ENCODE data around the gene PLCB4. TPM values are rescaled to one million over a fixed set of nuclear protein-coding genes. Genes with fewer than 3 reads are reported as not detected.

The PLCB4 gene
- total RNA-seq, 4 donors from 2014 or later, result 3.5 to 30.5 (median 17.5) TPM

DNA sequence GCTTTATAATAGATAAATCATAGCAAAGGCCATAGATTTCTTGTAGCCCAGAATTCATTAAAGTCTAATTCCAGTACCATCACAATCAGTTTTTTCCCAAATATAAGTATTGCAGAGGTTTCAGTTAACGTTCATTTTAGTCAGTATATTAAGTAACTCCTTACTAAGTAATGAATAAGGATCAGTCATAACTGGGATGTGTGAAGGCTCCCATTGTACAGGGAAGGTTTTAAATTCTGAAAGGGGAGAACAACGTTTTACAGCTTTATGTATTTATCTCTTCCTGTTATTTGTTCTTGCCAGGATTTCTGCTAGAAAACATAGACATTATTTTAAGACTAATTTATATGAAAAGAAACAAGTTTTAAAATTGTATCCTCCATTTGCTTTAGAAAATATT, 230.0 kb downstream of the PLCB4 start:
- TF ChIP-seq POLR2A (IDR thresholded peaks at IDR 0.05), result no peak
- TF ChIP-seq, protein P1, sequence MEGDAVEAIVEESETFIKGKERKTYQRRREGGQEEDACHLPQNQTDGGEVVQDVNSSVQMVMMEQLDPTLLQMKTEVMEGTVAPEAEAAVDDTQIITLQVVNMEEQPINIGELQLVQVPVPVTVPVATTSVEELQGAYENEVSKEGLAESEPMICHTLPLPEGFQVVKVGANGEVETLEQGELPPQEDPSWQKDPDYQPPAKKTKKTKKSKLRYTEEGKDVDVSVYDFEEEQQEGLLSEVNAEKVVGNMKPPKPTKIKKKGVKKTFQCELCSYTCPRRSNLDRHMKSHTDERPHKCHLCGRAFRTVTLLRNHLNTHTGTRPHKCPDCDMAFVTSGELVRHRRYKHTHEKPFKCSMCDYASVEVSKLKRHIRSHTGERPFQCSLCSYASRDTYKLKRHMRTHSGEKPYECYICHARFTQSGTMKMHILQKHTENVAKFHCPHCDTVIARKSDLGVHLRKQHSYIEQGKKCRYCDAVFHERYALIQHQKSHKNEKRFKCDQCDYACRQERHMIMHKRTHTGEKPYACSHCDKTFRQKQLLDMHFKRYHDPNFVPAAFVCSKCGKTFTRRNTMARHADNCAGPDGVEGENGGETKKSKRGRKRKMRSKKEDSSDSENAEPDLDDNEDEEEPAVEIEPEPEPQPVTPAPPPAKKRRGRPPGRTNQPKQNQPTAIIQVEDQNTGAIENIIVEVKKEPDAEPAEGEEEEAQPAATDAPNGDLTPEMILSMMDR (IDR thresholded peaks at IDR 0.05), result no peak
- H3K27ac ChIP-seq, result no peak overlapping the region

DNA sequence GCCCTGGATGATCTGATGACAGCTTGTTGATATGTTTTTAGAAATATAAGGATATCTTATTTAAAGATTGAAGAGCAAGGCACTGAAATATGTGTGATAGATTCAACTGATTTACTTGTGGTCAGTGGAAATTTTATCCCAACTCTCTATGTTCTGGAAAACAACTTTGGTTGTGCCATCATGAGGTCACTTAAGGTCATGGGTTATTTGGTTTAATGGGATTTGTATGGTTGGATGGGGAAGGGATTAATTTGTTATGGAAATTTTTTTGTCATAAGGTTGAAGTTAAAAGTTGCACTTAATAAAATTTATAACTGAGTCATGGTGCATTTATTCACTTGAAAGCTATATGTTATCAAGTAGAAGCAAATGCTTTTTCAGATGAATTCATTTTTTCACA, 231.2 kb downstream of the PLCB4 start:
- TF ChIP-seq, protein P1 (IDR thresholded peaks at IDR 0.05), result no peak
- TF ChIP-seq POLR2A (IDR thresholded peaks at IDR 0.05), result no peak
- no peaks in the 10 kb centered on the region for H3K27me3 ChIP-seq
- H3K4me1 ChIP-seq, result peaks cover 0 to 8% (median 0%) of the 10 kb centered on the region in 4 donors
- DNase-seq, result no peak
- no peaks in the 10 kb centered on the region for H3K36me3 ChIP-seq
- no peak overlapping the region for H3K4me3 ChIP-seq
- no peak overlapping the region for H3K27ac ChIP-seq
- H3K9me3 ChIP-seq, result no peaks in the 10 kb centered on the region

More for the DNA sequence above, 230.0 kb downstream of the PLCB4 start:
- Histone ChIP-seq H3K4me1 (peaks cover 0 to 8% (median 0%) of the 10 kb centered on the region in 4 donors), H3K9me3 (no peaks in the 10 kb centered on the region), H3K36me3 (no peaks in the 10 kb centered on the region), H3K4me3 (no peak overlapping the region), H3K27me3 (no peaks in the 10 kb centered on the region)
- no peak for DNase-seq

DNA sequence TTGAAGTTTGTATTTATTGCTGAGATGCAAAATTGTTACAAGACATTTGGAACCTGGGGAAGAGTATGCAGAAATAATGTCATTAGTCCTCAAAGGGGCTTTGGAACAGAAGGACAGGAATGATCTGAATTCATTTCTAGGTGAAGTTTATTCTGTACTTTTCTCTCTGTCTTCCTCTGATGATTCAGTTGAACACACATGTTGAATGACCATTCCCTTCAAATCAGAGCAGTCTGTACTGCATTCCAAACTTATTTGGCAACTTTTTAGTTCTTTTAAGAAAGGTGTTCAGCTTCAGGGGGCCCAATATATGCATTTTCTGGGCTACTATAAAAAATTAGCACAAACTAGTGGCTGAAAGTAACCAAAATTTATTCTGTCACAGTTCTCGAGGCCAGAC, 231.6 kb downstream of the PLCB4 start:
- Histone ChIP-seq H3K4me3 (no peak overlapping the region), H3K27me3 (no peaks in the 10 kb centered on the region), H3K36me3 (no peaks in the 10 kb centered on the region), H3K27ac (no peak overlapping the region), H3K4me1 (peaks cover 0 to 8% (median 0%) of the 10 kb centered on the region in 4 donors), H3K9me3 (no peaks in the 10 kb centered on the region)
- no peak for TF ChIP-seq POLR2A (IDR thresholded peaks at IDR 0.05)
- TF ChIP-seq, protein P1 (IDR thresholded peaks at IDR 0.05), result no peak
- DNase-seq, result no peak

DNA sequence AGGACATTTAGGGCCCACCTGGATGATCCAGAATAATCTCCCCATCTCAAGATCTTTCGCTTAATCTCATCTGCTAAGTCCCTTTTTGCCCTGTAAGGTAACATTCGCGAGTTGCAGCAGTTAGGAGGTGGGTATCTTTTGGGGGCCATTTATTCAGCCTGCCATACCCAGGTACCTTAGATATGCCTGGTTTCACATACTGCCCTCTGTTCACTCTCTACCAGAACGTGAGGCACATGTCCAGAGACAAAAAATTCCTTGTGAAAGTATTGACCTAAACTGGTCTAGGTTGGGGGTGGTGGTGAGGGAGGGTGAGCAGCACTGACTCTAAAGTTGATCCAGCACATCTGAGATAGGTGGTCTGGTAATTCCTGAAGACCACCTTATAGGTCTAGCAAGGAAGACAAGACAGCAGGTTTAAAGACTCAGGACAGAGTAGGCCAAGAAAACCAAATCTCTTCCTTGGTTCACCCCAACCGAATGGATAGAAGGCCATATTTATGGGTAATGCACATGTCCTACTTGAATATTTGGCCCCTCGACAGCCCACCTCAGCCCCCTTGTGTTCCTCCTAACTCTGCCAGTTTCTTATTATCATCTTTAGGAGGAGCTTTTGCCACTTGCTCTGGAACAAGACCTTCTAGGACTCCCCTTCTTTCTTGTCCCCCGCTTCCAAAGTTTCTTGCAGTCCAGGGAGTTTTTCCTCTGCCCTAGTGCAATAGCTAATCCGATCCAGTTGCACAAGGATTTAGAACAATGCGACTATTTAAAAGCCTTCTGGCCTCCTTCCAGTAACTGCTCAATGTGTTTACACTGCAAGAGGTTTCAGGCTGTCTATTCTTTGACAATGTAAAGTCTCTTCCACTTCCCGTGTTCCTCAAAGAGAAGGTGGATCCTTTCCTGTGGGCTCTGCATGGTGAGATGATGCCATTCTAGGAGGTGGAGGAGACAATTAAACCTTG, 232.5 kb downstream of the PLCB4 start:
- H3K9me3 ChIP-seq, result no peaks in the 10 kb centered on the region
- TF ChIP-seq, protein P1 (IDR thresholded peaks at IDR 0.05), result no peak
- no peak for TF ChIP-seq POLR2A (IDR thresholded peaks at IDR 0.05)
- peaks cover 0 to 8% (median 0%) of the 10 kb centered on the region in 4 donors for H3K4me1 ChIP-seq
- H3K27ac ChIP-seq, result no peak overlapping the region
- no peaks in the 10 kb centered on the region for H3K36me3 ChIP-seq
- no peak for DNase-seq
- no peaks in the 10 kb centered on the region for H3K27me3 ChIP-seq
- H3K4me3 ChIP-seq, result no peak overlapping the region

DNA sequence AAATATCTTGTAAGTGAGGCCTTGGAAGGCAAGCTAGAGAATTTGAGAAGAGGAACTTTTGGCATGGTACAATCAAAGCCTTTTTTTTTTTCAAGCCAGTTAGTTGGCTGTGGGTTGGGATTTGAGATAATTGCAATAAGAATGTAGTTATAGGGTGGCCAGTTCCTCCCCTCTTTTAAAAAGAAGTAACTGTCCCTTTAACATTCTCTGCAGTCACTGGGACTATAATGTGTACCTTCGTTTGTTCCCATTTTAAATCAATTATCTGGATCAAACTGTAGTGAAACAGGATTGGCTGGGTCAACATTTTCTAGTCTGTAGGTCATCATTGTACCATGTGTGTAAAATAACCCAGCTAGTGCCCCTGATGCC, 233.2 kb downstream of the PLCB4 start:
- no peak for DNase-seq
- Histone ChIP-seq H3K4me3 (no peak overlapping the region), H3K9me3 (no peaks in the 10 kb centered on the region), H3K4me1 (peaks cover 0 to 8% (median 0%) of the 10 kb centered on the region in 4 donors), H3K36me3 (no peaks in the 10 kb centered on the region), H3K27me3 (no peaks in the 10 kb centered on the region), H3K27ac (no peak overlapping the region)
- TF ChIP-seq POLR2A (IDR thresholded peaks at IDR 0.05), result no peak
- TF ChIP-seq, protein P1 (IDR thresholded peaks at IDR 0.05), result no peak
